Colonic mucosa (tissue), 4 donors: ENCODE results near the gene SFR1. TPM values are rescaled to one million over a fixed set of nuclear protein-coding genes. Genes with fewer than 3 reads are reported as not detected.
"Not testable (repeated sequence)": the region's sequence is repeated elsewhere in the genome, so short reads cannot be mapped to it uniquely, and the experiment has no call there.

Experiments used
- DNase-seq: peaks from one replicate; pipeline ENCODE4 v3.0.0-alpha.2; 2020
- H3K27ac ChIP-seq: fragments of 200-600 bp; one replicate; pipeline ENCODE4 v1.8.0; 2021
- H3K27me3 ChIP-seq: fragments of 200-600 bp; one replicate; pipeline ENCODE4 v1.8.0; 2021
- H3K36me3 ChIP-seq: fragments of 200-600 bp; one replicate; pipeline ENCODE4 v1.8.0; 2021
- H3K4me1 ChIP-seq: fragments of 200-600 bp; one replicate; pipeline ENCODE4 v1.8.0; 2021; ENCODE audit warnings: mild to moderate bottlenecking
- H3K4me3 ChIP-seq: fragments of 200-600 bp; one replicate; pipeline ENCODE4 v1.8.0; 2021
- H3K9ac ChIP-seq, 2 donors: one replicate each; pipeline ENCODE4 v1.7.0; 2013; ENCODE audit warnings: control low read depth in 2 of 2, low read depth in 2 of 2, low read length in 2 of 2
- H3K9me3 ChIP-seq: fragments of 200-600 bp; one replicate; pipeline ENCODE4 v1.8.0; 2021
- CTCF ChIP-seq: fragments of 200-600 bp; IDR thresholded peaks from one replicate; pipeline ENCODE4 v1.8.0; 2022; ENCODE audit warnings: antibody characterized with exemption, mild to moderate bottlenecking
- intact Hi-C: fragments of 100-400 bp; cut with DNase I; formaldehyde crosslinking; loops from one replicate; pipeline ENCODE4 v1.14.1; 2022
- total RNA-seq, 2 donors: library from RNA; stranded (reverse); fragmentation: NEBNext Ultra II Directional in 1 of 2; extraction: Animal tissue kit (Norgen Biotek cat#: 25700) in 1 of 2; gene quantifications; one replicate each; pipeline ENCODE4 v1.2.1, GENCODE V29; 2021
- donor health status: healthy.
- donor health status: DM: no; HTN: no; CAD: no.
- donor health status: DM: no; HTN: no; CAD: no.

The SFR1 gene
- total RNA-seq, 2 donors from 2014 or later = 6.8 to 8.0 TPM

- intact Hi-C loops = no loop called here
Measured at GRCh38 chr10:104151737-104152136, 29.8 kb downstream of the SFR1 start.

GRCh38 chr10:104155591-104155990 lies 33.6 kb downstream of the SFR1 start:
- no peaks in the 10 kb centered on the region for H3K27me3 ChIP-seq
- intact Hi-C loops = no loop called here
- no peaks in the 10 kb centered on the region for H3K9me3 ChIP-seq
- H3K9ac ChIP-seq = no peak overlapping the region
- H3K4me1 ChIP-seq = no peaks in the 10 kb centered on the region
- no peak for DNase-seq
- no peaks in the 10 kb centered on the region for H3K36me3 ChIP-seq
- no peak for TF ChIP-seq CTCF
- H3K27ac ChIP-seq = no peak overlapping the region
- H3K4me3 ChIP-seq = no peak overlapping the region

More at GRCh38 chr10:104151737-104152136, 29.8 kb downstream of the SFR1 start:
- H3K27me3 ChIP-seq = no peaks in the 10 kb centered on the region
- H3K4me3 ChIP-seq = no peak overlapping the region
- no peaks in the 10 kb centered on the region for H3K36me3 ChIP-seq
- H3K4me1 ChIP-seq = no peaks in the 10 kb centered on the region
- DNase-seq = no peak
- H3K9me3 ChIP-seq = no peaks in the 10 kb centered on the region
- H3K27ac ChIP-seq = no peak overlapping the region
- no peak for TF ChIP-seq CTCF
- H3K9ac ChIP-seq = no peak overlapping the region

GRCh38 chr10:104170610-104171254 lies 48.8 kb downstream of the SFR1 start:
- H3K4me1 ChIP-seq = no peaks in the 10 kb centered on the region
- intact Hi-C loops = no loop called here
- H3K9me3 ChIP-seq = no peaks in the 10 kb centered on the region
- no peaks in the 10 kb centered on the region for H3K27me3 ChIP-seq
- no peaks in the 10 kb centered on the region for H3K36me3 ChIP-seq
- DNase-seq = no peak
- H3K4me3 ChIP-seq = no peak overlapping the region
- H3K27ac ChIP-seq = no peak overlapping the region
- no peak for TF ChIP-seq CTCF
- no peak overlapping the region for H3K9ac ChIP-seq

GRCh38 chr10:104174136-104174535 lies 52.2 kb downstream of the SFR1 start:
- H3K4me1 ChIP-seq, DNase-seq, H3K36me3 ChIP-seq, H3K27ac ChIP-seq, H3K9ac ChIP-seq, intact Hi-C loops, H3K27me3 ChIP-seq, H3K4me3 ChIP-seq, H3K9me3 ChIP-seq: not testable (repeated sequence)

Other genes with a start within 250 kb of the SFR1 start
- 10 to 100 TPM; 16.6 to 18.3 TPM for gene STN1, start 204.0 kb upstream of the SFR1 start, total RNA-seq
- gene SLK, start 155.0 kb upstream of the SFR1 start, total RNA-seq = 10 to 100 TPM; 35.5 to 51.6 TPM
- gene COL17A1, start 36.3 kb upstream of the SFR1 start, total RNA-seq = 100 to 1,000 TPM; 115 to 249 TPM
- under 1 TPM; 0.16 to 0.49 TPM for gene CFAP43, start 110.2 kb downstream of the SFR1 start, total RNA-seq
- 10 to 100 TPM; 89.9 to 98.0 TPM for gene GSTO1, start 132.7 kb downstream of the SFR1 start, total RNA-seq
- gene GSTO2, start 147.0 kb downstream of the SFR1 start, total RNA-seq = 10 to 100 TPM; 12.8 to 18.9 TPM
- gene ITPRIP, start 216.3 kb downstream of the SFR1 start, total RNA-seq = 1 to 10 TPM; 5.9 to 9.6 TPM
- under 1 TPM in 1 of 2 donors, not detected in 1; 0.11 TPM for gene CFAP58, start 231.7 kb downstream of the SFR1 start, total RNA-seq